Suprapubic skin (tissue), 3 donors: ENCODE measurements around the gene MYO18B.

Experiments used
- POLR2A ChIP-seq, 2 donors: fragments of 450-650 bp; IDR thresholded peaks; one replicate each; pipeline ENCODE4 v1.6.1; 2017; ENCODE audit warnings: antibody characterized with exemption in 2 of 2, mild to moderate bottlenecking in 2 of 2, moderate library complexity in 2 of 2
- TF ChIP-seq, protein P1 (sequence below), 2 donors: fragments of 200-600 bp in 1 of 2; fragments of 450-650 bp in 1 of 2; sonication (generic) in 1 of 2; IDR thresholded peaks; one replicate each; pipeline ENCODE4 v1.5.1; 2016 to 2019; ENCODE audit warnings: antibody characterized with exemption in 2 of 2, mild to moderate bottlenecking in 1 of 2, moderate library complexity in 1 of 2

DNA sequence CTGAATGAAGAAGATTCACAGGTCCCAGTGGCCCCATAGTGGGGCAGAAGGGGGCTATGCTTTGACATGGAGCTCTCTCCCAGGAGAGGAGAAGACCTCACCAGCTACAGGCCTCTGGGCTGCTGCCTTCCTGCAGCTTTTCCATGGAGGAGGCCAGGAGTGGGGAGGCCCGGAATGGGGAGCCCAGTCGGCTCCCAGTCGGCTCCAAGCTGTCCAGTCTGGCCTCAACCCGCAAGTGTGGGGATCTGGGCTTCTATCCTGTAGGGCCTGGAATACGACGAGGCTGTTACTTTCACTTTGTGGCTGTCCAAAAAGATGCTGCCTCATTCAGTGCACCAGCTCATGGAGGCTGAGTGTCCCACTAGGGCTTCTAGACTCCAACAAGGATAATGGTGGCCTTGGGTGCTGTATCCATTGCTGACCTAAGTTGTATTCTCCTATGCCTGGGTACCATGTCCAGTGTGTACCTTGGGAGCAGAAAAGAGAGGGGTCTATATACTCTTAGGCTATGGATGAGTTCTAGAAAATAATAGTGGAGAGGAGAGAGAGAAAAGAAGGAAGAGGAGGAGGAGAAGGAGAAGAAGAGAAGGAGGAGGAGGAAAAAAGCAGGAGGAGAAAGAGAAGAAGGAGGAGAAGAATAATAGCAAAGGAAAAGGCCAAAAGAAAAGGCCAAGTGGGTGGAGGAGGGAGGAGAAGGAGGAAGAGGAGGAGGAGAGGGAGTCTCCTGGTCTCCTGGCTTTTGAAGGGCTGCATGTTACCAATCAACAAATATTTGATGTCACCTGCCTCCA, 1.1 kb downstream of the MYO18B start:
- TF ChIP-seq, protein P1, sequence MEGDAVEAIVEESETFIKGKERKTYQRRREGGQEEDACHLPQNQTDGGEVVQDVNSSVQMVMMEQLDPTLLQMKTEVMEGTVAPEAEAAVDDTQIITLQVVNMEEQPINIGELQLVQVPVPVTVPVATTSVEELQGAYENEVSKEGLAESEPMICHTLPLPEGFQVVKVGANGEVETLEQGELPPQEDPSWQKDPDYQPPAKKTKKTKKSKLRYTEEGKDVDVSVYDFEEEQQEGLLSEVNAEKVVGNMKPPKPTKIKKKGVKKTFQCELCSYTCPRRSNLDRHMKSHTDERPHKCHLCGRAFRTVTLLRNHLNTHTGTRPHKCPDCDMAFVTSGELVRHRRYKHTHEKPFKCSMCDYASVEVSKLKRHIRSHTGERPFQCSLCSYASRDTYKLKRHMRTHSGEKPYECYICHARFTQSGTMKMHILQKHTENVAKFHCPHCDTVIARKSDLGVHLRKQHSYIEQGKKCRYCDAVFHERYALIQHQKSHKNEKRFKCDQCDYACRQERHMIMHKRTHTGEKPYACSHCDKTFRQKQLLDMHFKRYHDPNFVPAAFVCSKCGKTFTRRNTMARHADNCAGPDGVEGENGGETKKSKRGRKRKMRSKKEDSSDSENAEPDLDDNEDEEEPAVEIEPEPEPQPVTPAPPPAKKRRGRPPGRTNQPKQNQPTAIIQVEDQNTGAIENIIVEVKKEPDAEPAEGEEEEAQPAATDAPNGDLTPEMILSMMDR (IDR thresholded peaks at IDR 0.05) = no peak
- no peak for TF ChIP-seq POLR2A (IDR thresholded peaks at IDR 0.05)
